Hematopoietic multipotent progenitor cell treated with erythropoietin and hydrocortisone succinate and interleukin-3 and kit ligand, for 6 days (in vitro differentiated cells): Measurements from ENCODE around the gene FBXW5.

ENCODE experiments used
- DNase-seq: peaks from one replicate; pipeline ENCODE4 v3.0.0-alpha.2; 2015

Gene FBXW5

DNA sequence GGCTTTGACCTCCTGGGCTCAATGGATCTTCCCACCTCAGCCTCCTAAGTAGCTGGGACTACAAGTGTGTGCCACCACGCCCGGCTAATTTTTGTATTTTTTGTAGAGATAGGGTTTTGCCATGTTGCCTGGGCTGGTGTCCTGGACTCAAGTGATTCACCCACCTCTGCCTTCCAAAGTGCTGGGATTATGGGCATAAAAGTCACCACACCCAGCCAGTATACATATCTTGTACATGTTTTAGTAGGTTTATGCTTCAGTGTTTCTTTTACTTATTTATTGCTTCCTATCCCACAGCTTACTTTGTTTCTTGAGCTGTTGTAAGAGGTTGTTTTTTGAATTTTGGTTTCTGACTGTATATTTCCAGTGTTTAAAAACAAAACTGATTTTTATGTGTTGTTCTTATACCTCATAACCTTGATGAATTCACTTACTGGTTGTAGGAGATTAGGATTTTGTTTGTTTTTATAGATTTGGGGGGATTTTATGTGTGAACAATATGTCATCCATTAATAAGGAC, 12.9 kb downstream of the FBXW5 start:
- no peak for DNase-seq

DNA sequence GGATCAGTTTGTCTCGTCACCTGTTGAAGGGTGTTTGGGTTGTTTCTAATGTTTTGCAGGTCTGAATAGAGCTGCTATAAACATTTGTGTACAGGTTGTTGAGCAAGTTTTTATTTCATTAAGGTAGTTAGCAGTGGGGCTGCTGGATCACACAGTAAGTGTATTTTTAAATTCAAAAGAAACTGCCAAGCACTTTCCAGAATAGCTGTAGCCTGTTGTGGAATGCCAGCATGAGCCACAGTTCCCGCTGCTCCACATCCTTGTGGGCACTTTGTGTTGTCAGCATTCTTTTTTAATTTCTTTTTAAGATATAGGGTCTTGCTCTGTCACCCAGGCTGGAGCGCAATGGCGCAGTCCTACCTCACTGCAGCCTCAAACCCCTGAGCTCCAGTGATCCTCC, 14.5 kb downstream of the FBXW5 start:
- no peak for DNase-seq

DNA sequence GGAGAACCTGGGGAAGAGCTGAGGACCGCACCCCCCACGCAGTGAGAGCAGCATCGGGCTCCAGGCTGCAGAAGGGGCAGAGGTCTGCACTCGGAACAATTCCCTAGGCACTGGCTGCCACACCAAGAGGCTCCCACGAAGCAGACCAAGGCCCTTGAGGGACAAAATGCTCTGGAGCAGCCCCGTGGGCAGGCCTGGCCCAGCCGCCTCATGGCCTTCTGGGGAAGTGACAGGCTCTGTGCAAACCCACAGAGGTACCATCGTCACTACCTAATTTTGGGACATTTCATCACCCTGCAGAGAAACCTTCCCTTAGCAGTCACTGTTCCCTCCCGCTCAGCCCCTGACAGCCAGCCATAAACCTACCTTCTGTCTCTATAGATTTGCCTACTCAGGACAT, 15.9 kb downstream of the FBXW5 start:
- no peak for DNase-seq

- DNase-seq = no peak
These were observed 16.9 kb downstream of the FBXW5 start for GRCh38 chr9:136927343-136928271.

DNA sequence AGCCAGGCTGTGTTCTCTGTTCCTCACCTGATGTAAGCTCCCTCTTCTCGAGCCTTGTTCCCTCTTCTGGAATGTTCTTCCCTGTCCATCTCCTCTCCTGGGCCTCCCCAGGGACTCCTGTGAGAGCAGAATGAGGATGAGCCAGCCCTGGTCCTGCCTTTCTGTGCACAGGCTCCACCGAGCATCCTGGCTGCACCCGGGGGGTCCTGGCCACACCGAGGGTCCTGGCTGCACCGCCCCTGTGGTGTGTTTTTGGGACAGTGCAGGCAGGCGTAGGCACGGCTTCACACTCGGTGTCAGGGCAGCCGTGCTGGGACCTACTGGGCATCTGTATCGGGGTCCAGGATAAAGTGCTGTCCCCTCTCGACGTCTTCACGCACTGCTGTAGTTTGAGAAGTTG, 17.8 kb downstream of the FBXW5 start:
- no peak for DNase-seq

DNA sequence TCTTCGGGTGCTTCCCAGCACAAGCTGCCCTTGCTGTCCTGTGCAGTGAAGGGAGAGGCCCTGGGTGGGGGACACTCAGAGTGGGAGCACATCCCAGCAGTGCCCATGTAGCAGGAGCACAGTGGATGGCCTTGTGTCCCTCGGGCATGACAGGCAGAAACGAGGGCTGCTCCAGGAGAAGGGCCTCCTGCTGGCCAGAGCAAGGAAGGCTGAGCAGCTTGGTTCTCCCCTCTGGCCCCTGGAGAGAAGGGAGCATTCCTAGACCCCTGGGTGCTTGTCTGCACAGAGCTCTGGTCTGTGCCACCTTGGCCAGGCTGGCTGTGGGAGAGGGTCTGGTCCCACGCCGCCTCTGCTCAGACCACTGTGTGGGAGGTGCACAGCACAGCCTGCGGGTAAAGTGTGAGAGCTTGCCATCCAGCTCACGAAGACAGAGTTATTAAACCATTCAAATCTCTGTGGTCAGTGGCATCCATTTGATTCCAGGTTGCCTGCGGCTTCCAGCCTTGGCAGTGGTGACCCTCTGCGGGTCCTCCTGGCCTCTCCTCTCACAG, 18.3 kb downstream of the FBXW5 start:
- DNase-seq = no peak

- DNase-seq = no peak
These were observed 19.0 kb downstream of the FBXW5 start for GRCh38 chr9:136925414-136926153.

- DNase-seq = no peak
These were observed 20.7 kb downstream of the FBXW5 start for GRCh38 chr9:136923881-136924280.

DNA sequence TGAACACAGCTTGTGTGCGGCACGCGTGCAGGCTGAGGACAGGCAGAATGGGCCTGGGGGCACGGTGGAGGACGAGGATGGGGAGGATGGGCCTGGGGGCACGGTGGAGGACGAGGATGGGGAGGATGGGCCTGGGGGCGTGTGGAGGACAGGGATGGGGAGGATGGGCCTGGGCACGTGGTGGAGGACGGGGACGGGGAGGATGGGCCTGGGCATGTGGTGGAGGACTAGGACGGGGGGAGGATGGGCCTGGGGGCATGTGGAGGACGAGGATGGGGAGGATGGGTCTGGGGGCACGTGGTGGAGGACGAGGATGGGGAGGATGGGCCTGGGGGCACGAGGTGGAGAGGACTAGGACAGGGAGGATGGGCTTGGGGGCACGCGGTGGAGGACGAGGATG, 22.0 kb downstream of the FBXW5 start:
- DNase-seq = no peak

DNA sequence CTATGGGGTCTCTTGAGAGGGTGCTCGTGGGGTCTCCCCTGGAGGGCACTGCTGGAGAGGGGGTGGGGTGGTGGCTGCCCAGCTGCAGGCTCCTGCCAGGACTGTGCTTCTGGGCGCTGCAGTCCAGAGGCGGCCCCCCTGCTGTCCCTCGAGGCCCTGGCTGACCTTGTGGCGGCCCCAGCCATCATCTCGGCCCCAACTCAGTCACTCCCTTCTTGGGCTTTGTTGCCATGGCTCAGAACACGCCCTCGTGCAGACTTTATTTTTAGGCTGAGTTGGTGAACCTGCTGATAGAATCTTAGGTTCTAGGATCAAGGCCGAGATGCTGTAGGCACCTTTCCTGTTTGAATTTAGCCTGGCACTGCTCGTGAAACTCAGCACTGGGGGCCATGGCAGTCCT, 22.8 kb downstream of the FBXW5 start:
- no peak for DNase-seq

DNA sequence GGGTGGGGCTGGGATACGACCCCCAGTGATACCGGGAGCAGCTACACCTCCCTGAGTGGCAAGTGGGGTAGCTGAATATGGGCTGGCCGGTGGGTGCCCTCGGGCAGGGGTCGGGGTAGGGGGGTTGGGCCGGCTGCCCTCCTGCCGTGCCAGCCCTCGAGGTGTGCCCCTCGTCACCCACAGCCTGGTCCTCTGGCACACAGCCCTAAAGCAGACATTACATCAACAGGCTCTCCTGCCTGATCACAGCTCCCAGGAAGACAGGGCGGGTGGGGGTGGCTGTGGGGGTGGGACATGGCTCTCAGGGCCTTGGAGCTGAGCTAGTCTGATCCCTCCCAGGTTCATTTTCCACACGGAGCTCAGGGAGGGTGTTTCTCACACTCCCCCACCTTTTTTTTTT, 23.2 kb downstream of the FBXW5 start:
- DNase-seq = no peak

DNA sequence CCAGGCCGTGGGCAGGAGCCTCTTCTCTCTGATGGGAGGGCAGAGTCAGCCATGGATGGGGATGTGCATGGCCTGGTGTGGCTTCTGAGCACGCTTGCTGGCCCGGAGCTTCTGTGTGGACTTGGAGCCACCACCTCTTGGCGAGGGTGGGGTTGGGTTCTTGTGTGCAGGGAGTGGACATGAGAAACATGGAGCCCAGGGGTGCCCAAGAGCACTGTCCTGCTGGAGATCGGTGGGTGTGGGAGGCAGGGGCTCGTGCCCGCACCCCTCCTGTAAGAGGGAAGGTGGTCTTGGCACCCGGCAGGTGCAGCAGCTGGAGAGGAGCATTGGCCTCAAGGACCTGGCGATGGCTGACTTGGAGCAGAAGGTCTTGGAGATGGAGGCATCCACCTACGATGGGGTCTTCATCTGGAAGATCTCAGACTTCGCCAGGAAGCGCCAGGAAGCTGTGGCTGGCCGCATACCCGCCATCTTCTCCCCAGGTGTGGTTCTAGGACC, 23.8 kb downstream of the FBXW5 start:
- DNase-seq = no peak

DNA sequence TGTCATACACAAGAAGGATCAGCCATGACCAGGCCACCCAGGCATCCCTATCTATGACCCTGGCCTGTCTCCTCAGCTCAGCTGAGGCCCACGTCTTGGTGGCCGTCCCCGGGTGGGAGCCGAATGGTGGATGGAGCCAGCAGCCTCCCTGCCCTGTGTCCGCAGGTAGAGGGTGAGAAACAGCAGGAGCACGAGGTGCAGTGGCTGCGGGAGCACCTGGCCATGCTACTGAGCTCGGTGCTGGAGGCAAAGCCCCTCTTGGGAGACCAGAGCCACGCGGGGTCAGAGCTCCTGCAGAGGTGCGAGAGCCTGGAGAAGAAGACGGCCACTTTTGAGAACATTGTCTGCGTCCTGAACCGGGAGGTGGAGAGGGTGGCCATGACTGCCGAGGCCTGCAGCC, 24.5 kb downstream of the FBXW5 start:
- DNase-seq = no peak

- DNase-seq = no peak
These were observed 26.6 kb downstream of the FBXW5 start for GRCh38 chr9:136917902-136918301.

DNA sequence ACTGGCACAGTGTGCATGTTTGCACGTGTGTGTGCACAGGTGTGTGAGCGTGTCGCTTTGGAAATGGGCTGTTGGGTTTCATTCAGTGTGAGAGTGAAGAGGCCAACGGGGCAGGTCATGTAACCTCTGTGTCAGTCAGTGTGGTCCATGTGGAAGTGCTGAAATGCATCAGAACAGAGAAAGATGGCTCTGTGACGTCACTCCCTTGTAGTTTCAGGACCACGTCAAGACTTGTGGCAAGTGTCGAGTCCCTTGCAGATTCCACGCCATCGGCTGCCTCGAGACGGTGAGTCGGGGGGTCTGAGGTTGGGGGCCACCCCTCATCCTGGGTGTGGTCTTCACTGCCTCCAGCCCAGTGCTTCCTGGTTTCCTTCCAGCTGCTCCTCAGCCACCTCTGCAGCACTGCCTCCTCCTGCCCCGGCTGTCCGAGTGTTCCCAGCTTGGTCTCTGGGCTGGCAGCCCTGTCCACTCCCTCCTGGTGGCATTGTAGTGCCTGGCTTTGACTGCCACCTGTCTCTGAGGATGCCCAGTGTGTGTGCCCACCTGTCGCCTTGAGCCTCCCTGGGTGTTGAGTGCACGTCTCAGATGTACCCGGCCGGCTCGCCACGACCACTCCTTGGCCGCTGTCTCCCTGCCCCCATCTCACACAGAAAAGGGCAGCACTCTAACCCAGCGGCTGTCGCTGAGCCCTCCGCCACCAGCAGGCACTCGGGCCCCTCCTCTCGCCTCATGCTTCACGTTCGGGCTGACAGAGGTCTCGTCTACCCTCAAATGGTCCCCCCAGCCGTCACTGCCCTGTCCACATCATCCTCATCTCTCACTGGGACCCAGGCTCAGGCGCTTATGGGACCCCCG, 28.0 kb downstream of the FBXW5 start:
- DNase-seq = no peak

DNA sequence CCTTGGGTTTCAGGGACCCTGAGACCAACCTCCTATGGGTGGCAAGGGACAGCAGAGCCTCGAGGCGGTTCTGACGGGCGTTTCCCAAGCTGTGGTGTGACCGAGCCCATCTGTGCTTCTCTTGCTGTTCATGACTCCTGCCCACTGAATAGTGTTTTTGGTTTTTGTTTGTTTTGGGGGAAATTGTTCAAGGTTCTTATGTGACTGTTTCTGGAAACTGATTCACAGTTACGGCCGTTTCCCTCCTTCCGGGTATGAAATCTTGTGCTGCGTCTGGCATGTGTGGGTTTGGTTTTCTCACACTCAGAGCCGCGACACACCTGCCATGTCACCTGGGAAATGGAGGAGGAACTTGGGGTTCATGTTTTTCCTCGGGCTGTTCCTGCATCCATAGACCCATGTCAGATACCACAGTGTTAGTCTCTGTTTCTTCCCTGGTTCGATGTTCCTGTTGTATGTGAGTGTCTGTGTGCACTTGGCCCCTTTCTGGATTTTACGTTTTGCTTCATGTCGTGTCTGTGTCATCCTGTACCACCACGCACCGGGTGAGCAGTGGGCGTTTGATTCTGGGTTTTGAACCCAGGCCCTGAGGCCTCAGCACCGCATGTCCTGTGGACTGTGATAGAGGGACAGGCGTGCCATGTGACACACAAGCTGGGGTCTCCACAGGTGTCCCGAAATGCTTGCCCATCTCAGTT, 28.8 kb downstream of the FBXW5 start:
- DNase-seq = peak; percentile 24

DNA sequence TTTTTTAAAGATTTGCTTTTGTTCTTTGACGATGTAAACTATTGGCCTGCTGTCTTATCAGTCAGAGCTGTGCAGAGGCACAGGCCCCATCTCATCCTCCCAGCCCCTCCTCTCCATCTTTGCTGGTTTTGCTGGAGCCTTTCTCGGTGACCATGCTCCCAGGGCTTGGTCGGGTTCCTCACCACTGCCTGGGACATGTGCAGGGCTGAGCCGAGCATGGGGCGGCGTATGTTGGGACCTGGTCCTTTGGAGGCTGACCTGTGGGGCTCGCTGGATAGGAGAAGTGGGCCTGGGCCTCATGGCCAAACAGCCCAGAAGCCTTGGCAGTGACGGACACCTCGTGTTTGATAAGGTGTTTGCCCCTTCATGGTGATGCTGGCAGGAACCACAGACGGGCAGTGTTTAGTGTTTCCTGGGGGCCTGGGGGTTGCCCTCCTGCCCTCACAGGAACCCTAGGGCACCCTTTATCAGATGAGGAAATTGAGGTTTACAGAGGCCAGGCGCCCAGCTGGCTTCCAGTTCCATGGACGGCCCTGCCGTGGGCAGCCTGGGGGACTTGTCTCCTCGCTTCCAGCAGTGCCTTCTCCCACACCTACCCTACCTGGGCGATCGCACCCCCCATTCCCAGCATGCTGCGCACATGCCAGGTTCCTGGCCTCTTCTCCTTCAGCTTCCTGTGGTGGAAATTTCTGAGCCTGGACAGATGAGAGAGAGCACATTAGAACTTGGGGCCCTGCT, 30.7 kb downstream of the FBXW5 start:
- DNase-seq = no peak

- DNase-seq = peak; percentile 26
These were observed 33.7 kb downstream of the FBXW5 start for GRCh38 chr9:136910901-136911245.

- DNase-seq = no peak
These were observed 34.2 kb downstream of the FBXW5 start for GRCh38 chr9:136910197-136910900.
